ENCODE results near the gene MOAP1. TPM values are rescaled to one million over a fixed set of nuclear protein-coding genes. Genes with fewer than 3 reads are reported as not detected.
"Not testable (repeated sequence)": the region's sequence is repeated elsewhere in the genome, so short reads cannot be mapped to it uniquely, and the experiment has no call there.

Gene MOAP1
- 10 to 100 TPM; 12.4 to 18.9 (median 16.5) TPM for total RNA-seq

DNA sequence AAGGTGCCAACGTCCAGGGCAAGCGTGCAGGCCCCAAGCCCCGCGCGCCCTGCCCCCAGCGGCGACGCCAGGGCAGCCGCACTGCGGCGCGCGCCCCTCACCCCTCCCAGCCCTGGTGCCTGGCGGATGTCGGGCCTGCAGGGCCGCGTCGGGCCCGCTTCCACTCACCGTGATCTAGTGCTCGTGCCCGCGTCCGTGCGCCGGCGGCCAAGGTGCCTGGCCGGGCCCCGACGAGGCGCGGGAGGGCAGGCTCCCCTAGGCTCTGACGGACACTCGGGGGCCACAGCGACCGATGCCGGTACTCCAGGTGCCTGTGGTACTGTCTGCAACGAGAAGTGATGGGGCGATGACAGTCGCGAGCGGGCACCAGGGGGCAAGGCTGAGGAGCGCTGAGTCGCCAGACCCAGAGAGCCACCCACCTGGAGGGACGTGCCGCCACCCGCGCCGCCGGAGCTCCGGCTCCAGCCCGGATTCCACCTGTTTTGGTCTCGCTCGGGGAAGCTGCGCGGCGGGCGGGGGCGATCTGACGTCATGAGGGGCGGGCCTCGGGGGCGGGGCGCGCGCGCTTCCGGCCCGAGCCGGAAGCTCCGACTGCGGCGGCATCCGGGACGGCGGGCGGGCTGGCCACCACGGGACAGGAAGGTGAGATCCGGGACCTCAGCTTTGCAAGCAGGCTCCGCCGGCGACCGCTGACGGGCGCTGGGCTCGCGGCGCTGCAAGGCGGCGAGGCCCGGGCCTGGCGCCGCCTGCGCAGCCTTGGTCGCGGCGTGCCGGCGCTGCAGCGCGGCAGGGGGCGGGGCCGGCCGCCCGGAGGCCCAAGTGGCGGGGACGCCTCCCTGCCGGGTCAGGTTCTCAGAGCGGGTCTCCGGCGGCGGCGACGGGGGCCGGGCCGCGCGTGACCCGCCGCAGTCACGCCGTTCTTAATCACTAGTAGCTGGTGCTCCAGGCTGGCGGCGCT is at the start of gene MOAP1, which contains the start of gene LYSET:
TSS of gene MOAP1 (minus strand) at position 507 of the 958 bp plus-strand sequence. CDS start 655 bp downstream, outside the sequence.
TSS of gene LYSET (plus strand) at position 927 of the 958 bp plus-strand sequence. CDS start 89 bp downstream, outside the sequence.
- peak; percentile 86 to 96 (median 95) for DNase-seq
- Histone ChIP-seq H3K27me3 (no peaks in the 10 kb centered on the region), H3K4me1 (peaks cover 0 to 21% (median 7%) of the 10 kb centered on the region in 4 donors), H3K36me3 (peaks cover 0 to 30% (median 0%) of the 10 kb centered on the region in 3 donors), H3K9me3 (no peaks in the 10 kb centered on the region), H3K4me3 (peak within 1 kb of the TSS; percentile 77 to 99 (median 87)), H3K27ac (peak within 1 kb of the TSS; percentile 94 to 99 (median 98))
- peak in 5 of 6 experiments; percentile 0 to 48 (median 30) for TF ChIP-seq CTCF (IDR thresholded peaks at IDR 0.05)
- peak; percentile 66 to 92 for TF ChIP-seq POLR2A (IDR thresholded peaks at IDR 0.05)

GRCh38 chr14:93233078-93233477 is 48.4 kb upstream of the MOAP1 start:
- H3K4me3 ChIP-seq, H3K27me3 ChIP-seq, H3K36me3 ChIP-seq, H3K9me3 ChIP-seq, H3K4me1 ChIP-seq, H3K27ac ChIP-seq, DNase-seq: not testable (repeated sequence)

DNA sequence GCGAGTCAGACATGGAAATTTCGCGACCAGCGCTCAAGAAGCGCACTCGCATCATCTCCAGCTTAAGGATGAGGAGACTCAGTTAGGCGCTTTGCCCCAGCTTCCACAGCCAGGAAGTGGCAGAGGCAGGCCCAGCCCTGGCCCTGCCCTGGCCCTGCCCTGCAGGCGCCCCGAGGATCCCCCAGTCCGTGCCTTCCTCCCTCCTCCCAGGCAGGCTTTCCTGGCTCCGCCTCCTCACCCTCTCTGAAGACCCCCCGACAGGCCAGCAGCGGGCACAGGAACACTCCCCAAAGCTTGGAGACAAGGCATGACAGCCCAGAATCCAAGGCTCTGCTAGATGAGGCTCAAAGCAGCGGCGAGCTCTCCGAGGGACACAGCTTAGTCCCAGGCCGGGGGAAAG is 47.5 kb upstream of the MOAP1 start:
- no peak for TF ChIP-seq CTCF (IDR thresholded peaks at IDR 0.05)
- no peak for TF ChIP-seq POLR2A (IDR thresholded peaks at IDR 0.05)
- no peaks in the 10 kb centered on the region for H3K4me1 ChIP-seq
- H3K36me3 ChIP-seq: peaks cover 0 to 14% (median 0%) of the 10 kb centered on the region in 3 donors
- H3K4me3 ChIP-seq: no peak overlapping the region
- no peak for DNase-seq
- no peak overlapping the region for H3K27ac ChIP-seq
- H3K27me3 ChIP-seq: no peaks in the 10 kb centered on the region
- no peaks in the 10 kb centered on the region for H3K9me3 ChIP-seq

DNA sequence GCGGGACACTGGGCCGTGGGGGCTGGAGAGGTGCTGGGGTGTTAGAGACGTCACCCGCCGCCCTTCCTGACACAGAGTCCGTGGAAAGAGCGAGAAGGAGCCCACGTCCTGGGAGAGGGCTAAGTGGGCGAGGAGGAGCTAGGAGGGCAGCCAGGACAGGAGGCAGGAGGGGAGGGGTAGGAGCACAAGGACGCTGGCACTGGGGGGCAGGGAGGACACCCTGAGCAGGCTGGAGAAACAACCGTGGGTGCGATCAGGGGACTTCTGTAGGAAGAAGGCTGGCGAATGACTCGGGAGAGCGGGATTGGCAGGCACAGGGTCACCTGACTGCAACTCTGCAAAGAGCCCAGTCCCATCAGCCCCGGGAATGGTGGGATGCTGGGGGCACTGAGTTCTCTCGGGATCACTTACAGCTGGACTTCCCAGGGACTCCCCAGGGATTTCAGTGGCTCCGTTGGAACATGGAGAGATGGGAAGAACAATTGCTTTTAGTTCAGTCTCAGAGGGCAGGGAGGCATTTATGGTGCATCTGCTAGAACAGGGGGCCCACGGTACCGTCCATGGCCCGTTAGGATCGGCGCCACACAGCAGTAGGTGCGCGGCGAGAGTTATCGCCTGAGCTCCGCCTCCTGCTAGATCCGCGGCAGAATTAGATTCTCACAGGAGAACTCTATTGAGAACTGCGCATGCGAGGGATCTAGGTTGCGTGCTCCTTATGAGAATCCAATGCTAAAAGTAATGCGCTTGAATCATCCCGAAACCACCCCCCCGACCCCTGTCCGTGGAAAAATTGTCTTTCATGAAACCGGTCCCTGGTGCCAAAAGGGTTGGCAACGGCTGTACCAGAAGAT is 46.7 kb upstream of the MOAP1 start:
- peaks cover 0 to 22% (median 0%) of the 10 kb centered on the region in 3 donors for H3K36me3 ChIP-seq
- H3K27me3 ChIP-seq: no peaks in the 10 kb centered on the region
- H3K4me3 ChIP-seq: peak overlapping the region in 3 of 4 donors; percentile 12 to 38 (median 28)
- no peaks in the 10 kb centered on the region for H3K9me3 ChIP-seq
- TF ChIP-seq POLR2A (IDR thresholded peaks at IDR 0.05) (no peak), CTCF (IDR thresholded peaks at IDR 0.05) (no peak)
- DNase-seq: no peak
- no peak overlapping the region for H3K27ac ChIP-seq
- H3K4me1 ChIP-seq: no peaks in the 10 kb centered on the region

GRCh38 chr14:93230539-93230938 is 45.8 kb upstream of the MOAP1 start:
- Histone ChIP-seq H3K27ac (no peak overlapping the region), H3K36me3 (peaks cover 0 to 28% (median 0%) of the 10 kb centered on the region in 3 donors), H3K4me1 (no peaks in the 10 kb centered on the region), H3K27me3 (no peaks in the 10 kb centered on the region), H3K9me3 (no peaks in the 10 kb centered on the region), H3K4me3 (no peak overlapping the region)
- no peak for DNase-seq
- TF ChIP-seq CTCF (IDR thresholded peaks at IDR 0.05) (no peak), POLR2A (IDR thresholded peaks at IDR 0.05) (no peak)

Data from Peyer's patch (tissue), 4 donors.